Endothelial cell of umbilical vein (primary cell): ENCODE data around the gene MTCH2. TPM values are rescaled to one million over a fixed set of nuclear protein-coding genes. Genes with fewer than 3 reads are reported as not detected.

Experiments used
- BruUV-seq: library from RNA; stranded (reverse); fragments of 400-500 nt; replicated peaks from 2 replicates; lab custom pipeline; 2021; lab: Mats Ljungman, UMichigan
- CTCF ChIA-PET: fragments of 300-600, 350-600 bp; sonication (Branson Sonifier 250); formaldehyde crosslinking; loops from one replicate; lab custom pipeline; 2021; ENCODE audit warnings: antibody characterized with exemption, inconsistent platforms; lab: Charles Lee
- POLR2A ChIA-PET: fragments of 300-600, 350-600 bp; sonication (Branson Sonifier 250); formaldehyde crosslinking; loops from one replicate; lab custom pipeline; 2021; ENCODE audit warnings: antibody characterized with exemption, inconsistent platforms; lab: Charles Lee
- DNase-seq: peaks from one replicate; pipeline ENCODE4 v3.0.0-alpha.2; 2011; ENCODE audit warnings: low read depth, low spot score
- FAIRE-seq: peaks from 2 replicates; lab custom pipeline; 2011; peaks lifted over from hg19 to GRCh38; lab: Jason Lieb, UNC
- H2AFZ ChIP-seq: 2 replicates; pipeline ENCODE4 v1.6.0; 2012; ENCODE audit warnings: low read depth, low read length, control low read depth, inconsistent platforms
- H3K27ac ChIP-seq: 2 replicates; pipeline ENCODE4 v1.5.1; 2011; ENCODE audit warnings: low read depth, mild to moderate bottlenecking, control low read depth, low read length, moderate library complexity; ENCODE audit not compliant: insufficient read depth
- H3K27me3 ChIP-seq, 2 experiments: 2 replicates each; pipeline versions ENCODE4 v1.6.0 to v1.6.1; 2011; ENCODE audit warnings: low read length in 2 of 2, mixed read lengths in 1 of 2; ENCODE audit not compliant: control insufficient read depth in 2 of 2, insufficient read depth in 2 of 2
- H3K36me3 ChIP-seq, 2 experiments: 2 replicates in 1 of 2; 3 replicates in 1 of 2; pipeline ENCODE4 v1.5.1; 2011; ENCODE audit warnings: low read length in 2 of 2, mild to moderate bottlenecking in 1 of 2, moderate library complexity in 1 of 2; ENCODE audit not compliant: control insufficient read depth in 2 of 2, insufficient read depth in 2 of 2; ENCODE audit errors: extremely low read depth in 1 of 2
- H3K4me1 ChIP-seq: 3 replicates; pipeline ENCODE4 v1.5.1; 2011; ENCODE audit warnings: mild to moderate bottlenecking, low read length; ENCODE audit not compliant: control insufficient read depth, insufficient read depth; ENCODE audit errors: extremely low read depth
- H3K4me2 ChIP-seq: 2 replicates; pipeline ENCODE4 v1.6.1; 2011; ENCODE audit warnings: low read length, control low read depth, mixed read lengths; ENCODE audit not compliant: insufficient read depth
- H3K4me3 ChIP-seq, 3 experiments: fragments of 200-600 bp in 1 of 3; sonication (generic), shearing (Covaris generic) in 1 of 3; replicated peaks in 1 of 3; 2 replicates each; pipeline ENCODE4 v1.5.1; 2011 to 2016; ENCODE audit warnings: control low read depth in 3 of 3, low read length in 3 of 3, mild to moderate bottlenecking in 2 of 3, inconsistent platforms in 1 of 3, low read depth in 1 of 3, moderate library complexity in 1 of 3; ENCODE audit not compliant: insufficient read depth in 1 of 3
- H3K79me2 ChIP-seq: 2 replicates; pipeline ENCODE4 v1.6.0; 2012; ENCODE audit warnings: low read length, inconsistent platforms; ENCODE audit not compliant: control insufficient read depth, insufficient read depth
- H3K9ac ChIP-seq: replicated peaks from 2 replicates; pipeline ENCODE3; 2011; ENCODE audit warnings: low read length, control low read depth; ENCODE audit not compliant: insufficient read depth; ENCODE audit errors: extremely low read depth
- H3K9me1 ChIP-seq: replicated peaks from 3 replicates; pipeline ENCODE4 v1.6.0; 2011; ENCODE audit warnings: mild to moderate bottlenecking, low read length; ENCODE audit not compliant: control insufficient read depth, insufficient read depth; ENCODE audit errors: extremely low read depth
- H3K9me3 ChIP-seq: replicated peaks from 2 replicates; pipeline ENCODE4 v1.5.1; 2012; ENCODE audit warnings: low read length, inconsistent platforms; ENCODE audit not compliant: control insufficient read depth, insufficient read depth
- H4K20me1 ChIP-seq: replicated peaks from 2 replicates; pipeline ENCODE3; 2011; ENCODE audit warnings: mild to moderate bottlenecking, low read length; ENCODE audit not compliant: control insufficient read depth, insufficient read depth; ENCODE audit errors: extremely low read depth
- CTCF ChIP-seq, 2 donors: IDR thresholded peaks; 1 replicate in 1 of 2; 2 replicates in 1 of 2; pipeline ENCODE4 v1.5.1; 2011; ENCODE audit warnings: low read length in 2 of 2, mild to moderate bottlenecking in 2 of 2, moderate library complexity in 2 of 2, control low read depth in 1 of 2, inconsistent platforms in 1 of 2, low read depth in 1 of 2; ENCODE audit not compliant: insufficient read depth in 1 of 2; ENCODE audit errors: extremely low read depth in 1 of 2
- EZH2 ChIP-seq: IDR thresholded peaks from 2 replicates; pipeline ENCODE4 v1.6.1; 2012; ENCODE audit warnings: borderline replicate concordance, low read depth, mild to moderate bottlenecking, moderate library complexity, low read length, inconsistent platforms; ENCODE audit not compliant: severe bottlenecking
- FOS ChIP-seq: IDR thresholded peaks from 2 replicates; pipeline ENCODE4 v1.6.1; 2011; ENCODE audit warnings: mild to moderate bottlenecking, low read length, moderate library complexity, borderline replicate concordance; ENCODE audit not compliant: insufficient read depth
- GATA2 ChIP-seq: IDR thresholded peaks from 2 replicates; pipeline ENCODE4 v1.7.0; 2011; ENCODE audit warnings: low read depth, mild to moderate bottlenecking, moderate library complexity, mixed read lengths, low read length; ENCODE audit not compliant: insufficient read length, insufficient read depth
- JUN ChIP-seq: IDR thresholded peaks from 2 replicates; pipeline ENCODE4 v1.6.1; 2011; ENCODE audit warnings: borderline replicate concordance, low read depth; ENCODE audit not compliant: insufficient read length, insufficient read depth
- MAX ChIP-seq: IDR thresholded peaks from 2 replicates; pipeline ENCODE4 v1.6.1; 2011; ENCODE audit not compliant: insufficient read depth, insufficient read length
- MYC ChIP-seq: IDR thresholded peaks from one replicate; pipeline ENCODE4 v1.6.1; 2011; ENCODE audit warnings: mild to moderate bottlenecking, low read depth, low read length
- POLR2A ChIP-seq: IDR thresholded peaks from 2 replicates; pipeline ENCODE4 v1.6.1; 2012; ENCODE audit warnings: low read depth, mild to moderate bottlenecking, control low read depth, low read length
- POLR2AphosphoS5 ChIP-seq: IDR thresholded peaks from 2 replicates; pipeline ENCODE4 v1.6.1; 2012; ENCODE audit warnings: low read depth, mild to moderate bottlenecking, control low read depth, low read length, moderate library complexity; ENCODE audit not compliant: insufficient read depth
- dilution Hi-C: fragments of 300-500 bp; cut with MboI; formaldehyde crosslinking; loops from one replicate; pipeline ENCODE4 v1.15.0; 2019; ENCODE audit warnings: low sequenced_read_pairs; ENCODE audit not compliant: extremely low pct_ligation_motif_present
- intact Hi-C: fragments of 100-400 bp; cut with micrococcal nuclease; formaldehyde crosslinking; loops from one replicate; pipeline ENCODE4 v1.10.0; 2022
- polyA plus RNA-seq, 4 experiments: library from polyadenylated mRNA; depleted of rRNA in 3 of 4; stranded (reverse) in 3 of 4; unstranded in 1 of 4; fragments of >200 nt; gene quantifications; 2 replicates each; pipeline versions ENCODE4 v1.2.1 to v1.2.3, GENCODE V29; 2011 to 2012; ENCODE audit warnings: missing spikeins in 1 of 4
- total RNA-seq: library from RNA; stranded (reverse); gene quantifications from 2 replicates; pipeline ENCODE4 v1.2.3, GENCODE V29; 2021

MTCH2 gene
- total and polyA plus RNA-seq, 2 donors (not counting 3 experiments of a cell fraction or from before 2014, with no cell fraction given): 138 to 144 TPM

GRCh38 chr11:47667555-47667954, 25.2 kb upstream of the MTCH2 start:
- intact Hi-C loops (no loop called here), dilution Hi-C loops (no loop called here)
- H3K27me3 ChIP-seq: no peaks in the 10 kb centered on the region
- no peaks in the 10 kb centered on the region for H3K79me2 ChIP-seq
- no peaks in the 10 kb centered on the region for H4K20me1 ChIP-seq
- no peaks in the 10 kb centered on the region for H3K36me3 ChIP-seq
- CTCF ChIA-PET: no interaction called here
- POLR2A ChIA-PET: no interaction called here
- H3K9me3 ChIP-seq: no peaks in the 10 kb centered on the region
- no peak overlapping the region for H3K4me3 ChIP-seq
- TF ChIP-seq GATA2 (no peak), MYC (no peak), JUN (no peak), FOS (no peak), CTCF (IDR thresholded peaks at IDR 0.05; ENCODE audit: extremely low read depth in 1 of 2, insufficient read depth in 1 of 2, low read depth in 1 of 2, low read length in 2 of 2) (no peak), POLR2AphosphoS5 (no peak), POLR2A (no peak), MAX (no peak), EZH2 (no peak)
- H3K9ac ChIP-seq: no peak overlapping the region
- no peak overlapping the region for H2AFZ ChIP-seq
- H3K4me1 ChIP-seq: no peaks in the 10 kb centered on the region
- H3K4me2 ChIP-seq: no peak overlapping the region
- H3K9me1 ChIP-seq: no peaks in the 10 kb centered on the region
- H3K27ac ChIP-seq: no peak overlapping the region
- BruUV-seq: no TSS peak
- DNase-seq (no peak), FAIRE-seq (no peak)
